Mammary epithelial cell (primary cell): ENCODE measurements around the gene GABRG3.

Source experiments
- EZH2 ChIP-seq: IDR thresholded peaks from 2 replicates; pipeline ENCODE4 v1.6.1; 2012; ENCODE audit warnings: low read length, inconsistent platforms, borderline replicate concordance
- TF ChIP-seq, protein P1 (sequence below), 2 donors: IDR thresholded peaks in 1 of 2; conservative IDR thresholded peaks in 1 of 2; 2 replicates each; pipeline ENCODE4 v1.5.1; 2011 to 2012; ENCODE audit warnings: inconsistent platforms in 2 of 2, low read length in 2 of 2, mild to moderate bottlenecking in 2 of 2, control low read depth in 1 of 2, low read depth in 1 of 2; ENCODE audit not compliant: insufficient read depth in 1 of 2; ENCODE audit errors: extremely low read depth in 1 of 2

DNA sequence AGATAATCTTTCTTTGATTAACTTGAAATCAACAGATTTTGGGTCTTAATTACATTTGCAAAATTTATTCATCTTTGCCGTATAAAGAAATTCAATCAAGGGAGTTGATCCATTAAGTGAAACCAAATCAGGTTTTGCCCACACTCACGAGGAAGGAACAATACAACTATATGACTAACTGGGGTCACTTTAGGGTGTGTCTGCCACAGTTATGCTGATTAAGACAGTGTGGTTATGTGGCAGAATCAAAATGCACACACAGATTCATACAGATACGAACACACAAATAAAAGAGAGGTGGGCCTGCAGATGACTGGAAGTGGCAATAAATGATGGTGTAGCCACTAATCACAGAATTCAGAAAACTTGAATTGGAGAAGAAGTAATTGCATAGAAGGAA lies 543.5 kb downstream of the GABRG3 start:
- TF ChIP-seq, protein P1, sequence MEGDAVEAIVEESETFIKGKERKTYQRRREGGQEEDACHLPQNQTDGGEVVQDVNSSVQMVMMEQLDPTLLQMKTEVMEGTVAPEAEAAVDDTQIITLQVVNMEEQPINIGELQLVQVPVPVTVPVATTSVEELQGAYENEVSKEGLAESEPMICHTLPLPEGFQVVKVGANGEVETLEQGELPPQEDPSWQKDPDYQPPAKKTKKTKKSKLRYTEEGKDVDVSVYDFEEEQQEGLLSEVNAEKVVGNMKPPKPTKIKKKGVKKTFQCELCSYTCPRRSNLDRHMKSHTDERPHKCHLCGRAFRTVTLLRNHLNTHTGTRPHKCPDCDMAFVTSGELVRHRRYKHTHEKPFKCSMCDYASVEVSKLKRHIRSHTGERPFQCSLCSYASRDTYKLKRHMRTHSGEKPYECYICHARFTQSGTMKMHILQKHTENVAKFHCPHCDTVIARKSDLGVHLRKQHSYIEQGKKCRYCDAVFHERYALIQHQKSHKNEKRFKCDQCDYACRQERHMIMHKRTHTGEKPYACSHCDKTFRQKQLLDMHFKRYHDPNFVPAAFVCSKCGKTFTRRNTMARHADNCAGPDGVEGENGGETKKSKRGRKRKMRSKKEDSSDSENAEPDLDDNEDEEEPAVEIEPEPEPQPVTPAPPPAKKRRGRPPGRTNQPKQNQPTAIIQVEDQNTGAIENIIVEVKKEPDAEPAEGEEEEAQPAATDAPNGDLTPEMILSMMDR (conservative IDR thresholded peaks at IDR 0.05 in 1 of 2, IDR thresholded peaks at IDR 0.05 in 1 of 2; ENCODE audit: extremely low read depth in 1 of 2, insufficient read depth in 1 of 2, low read depth in 1 of 2, low read length in 2 of 2): no peak
- TF ChIP-seq EZH2: no peak
